ENCODE measurements around the gene AP5M1. TPM values are rescaled to one million over a fixed set of nuclear protein-coding genes. Genes with fewer than 3 reads are reported as not detected.

The AP5M1 gene
- total RNA-seq, 1 donor from 2014 or later = 38.7 TPM

- H3K4me1 Mint-ChIP-seq (ENCODE audit: low read depth) = no peaks in the 10 kb centered on the region
- intact Hi-C loops (cut with micrococcal nuclease) = no loop called here
- peaks cover 2% of the 10 kb centered on the region for H3K27me3 Mint-ChIP-seq (ENCODE audit: insufficient read depth)
- no peak overlapping the region for H3K27ac Mint-ChIP-seq
- DNase-seq (ENCODE audit: low spot score) = no peak
- no peaks in the 10 kb centered on the region for H3K9me3 Mint-ChIP-seq
- no peaks in the 10 kb centered on the region for H3K36me3 Mint-ChIP-seq (ENCODE audit: low read depth)
- no peak overlapping the region for H3K4me3 Mint-ChIP-seq
These were observed 76.3 kb downstream of the AP5M1 start for GRCh38 chr14:57345106-57345505.

- no peaks in the 10 kb centered on the region for H3K9me3 Mint-ChIP-seq
- H3K27me3 Mint-ChIP-seq (ENCODE audit: insufficient read depth) = peaks cover 2% of the 10 kb centered on the region
- no peak overlapping the region for H3K27ac Mint-ChIP-seq
- H3K4me1 Mint-ChIP-seq (ENCODE audit: low read depth) = no peaks in the 10 kb centered on the region
- DNase-seq (ENCODE audit: low spot score) = no peak
- intact Hi-C loops (cut with micrococcal nuclease) = no loop called here
- H3K36me3 Mint-ChIP-seq (ENCODE audit: low read depth) = no peaks in the 10 kb centered on the region
- no peak overlapping the region for H3K4me3 Mint-ChIP-seq
These were observed 78.0 kb downstream of the AP5M1 start for GRCh38 chr14:57346741-57347140.

Other genes starting within 250 kb of the AP5M1 start
- 75.9 and 76.6 TPM in 2 replicates for gene EXOC5, start 66 bp upstream of the AP5M1 start, total RNA-seq
- 20.8 and 20.9 TPM in 2 replicates for gene NAA30, start 121.6 kb downstream of the AP5M1 start, total RNA-seq
- gene CCDC198, start 224.9 kb downstream of the AP5M1 start, total RNA-seq = not detected in 2 replicates